ENCODE measurements around the gene FBXL20.
"Not testable (repeated sequence)": the region's sequence is repeated elsewhere in the genome, so short reads cannot be mapped to it uniquely, and the experiment has no call there.

FBXL20 gene, protein sequence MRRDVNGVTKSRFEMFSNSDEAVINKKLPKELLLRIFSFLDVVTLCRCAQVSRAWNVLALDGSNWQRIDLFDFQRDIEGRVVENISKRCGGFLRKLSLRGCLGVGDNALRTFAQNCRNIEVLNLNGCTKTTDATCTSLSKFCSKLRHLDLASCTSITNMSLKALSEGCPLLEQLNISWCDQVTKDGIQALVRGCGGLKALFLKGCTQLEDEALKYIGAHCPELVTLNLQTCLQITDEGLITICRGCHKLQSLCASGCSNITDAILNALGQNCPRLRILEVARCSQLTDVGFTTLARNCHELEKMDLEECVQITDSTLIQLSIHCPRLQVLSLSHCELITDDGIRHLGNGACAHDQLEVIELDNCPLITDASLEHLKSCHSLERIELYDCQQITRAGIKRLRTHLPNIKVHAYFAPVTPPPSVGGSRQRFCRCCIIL

DNA sequence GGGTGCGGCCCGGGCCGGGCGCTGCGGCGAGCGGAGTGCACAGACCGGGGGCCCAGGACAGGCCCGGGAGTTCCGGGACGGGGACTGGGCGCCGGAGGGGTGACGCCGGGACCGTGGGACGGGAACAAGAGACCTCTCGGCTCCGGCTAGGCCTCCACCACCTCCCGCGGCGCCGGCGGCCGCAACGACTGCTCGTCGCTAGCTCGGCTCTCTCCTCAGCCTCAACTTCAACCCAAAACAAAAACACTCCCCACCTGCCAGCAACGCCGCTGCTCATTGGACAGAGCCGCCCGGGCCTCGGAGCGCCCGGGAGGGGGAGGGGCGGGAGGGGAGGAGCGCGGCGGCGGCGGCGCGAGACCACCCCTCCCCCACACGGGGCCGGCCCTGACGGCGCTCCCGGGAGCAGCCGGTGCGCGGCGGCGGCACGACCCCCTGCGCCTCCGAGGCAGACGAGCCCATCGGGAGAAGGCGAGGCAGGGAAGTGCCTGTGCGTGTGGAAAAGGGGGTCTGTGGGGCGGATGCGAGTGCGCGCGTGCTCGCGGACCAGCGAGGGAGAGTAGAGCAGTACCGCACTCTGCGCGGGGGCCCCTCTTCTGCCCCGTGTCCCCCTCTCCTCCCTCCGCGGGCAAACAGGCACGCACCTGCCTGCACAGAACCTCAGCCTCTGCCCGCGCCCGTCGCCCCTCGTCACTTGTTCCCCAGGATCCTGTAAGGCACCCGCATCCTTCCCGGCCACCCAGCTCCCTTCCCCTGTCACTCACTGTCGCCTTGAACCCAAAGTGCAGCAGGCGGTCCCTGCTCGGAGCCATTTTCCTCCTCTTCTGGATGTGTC is at the start of gene FBXL20:
Gene FBXL20, minus strand, starts transcription at position 215 of the 832 bp plus-strand sequence. CDS start 224 bp downstream, outside the sequence.
- peaks cover 15 to 28% of the 10 kb centered on the region in 2 donors for H3K4me1 Mint-ChIP-seq
- peak within 1 kb of the TSS; percentile 98 for H3K27ac Mint-ChIP-seq
- no peaks in the 10 kb centered on the region for H3K9me3 Mint-ChIP-seq
- H3K4me3 Mint-ChIP-seq: peak within 1 kb of the TSS; percentile 97 to 98
- peaks cover 5 to 7% of the 10 kb centered on the region in 2 donors for H3K36me3 Mint-ChIP-seq
- DNase-seq (peak; percentile 83), ATAC-seq (replicated peaks) (peak; percentile 84 to 87)
- no peaks in the 10 kb centered on the region for H3K27me3 Mint-ChIP-seq

DNA sequence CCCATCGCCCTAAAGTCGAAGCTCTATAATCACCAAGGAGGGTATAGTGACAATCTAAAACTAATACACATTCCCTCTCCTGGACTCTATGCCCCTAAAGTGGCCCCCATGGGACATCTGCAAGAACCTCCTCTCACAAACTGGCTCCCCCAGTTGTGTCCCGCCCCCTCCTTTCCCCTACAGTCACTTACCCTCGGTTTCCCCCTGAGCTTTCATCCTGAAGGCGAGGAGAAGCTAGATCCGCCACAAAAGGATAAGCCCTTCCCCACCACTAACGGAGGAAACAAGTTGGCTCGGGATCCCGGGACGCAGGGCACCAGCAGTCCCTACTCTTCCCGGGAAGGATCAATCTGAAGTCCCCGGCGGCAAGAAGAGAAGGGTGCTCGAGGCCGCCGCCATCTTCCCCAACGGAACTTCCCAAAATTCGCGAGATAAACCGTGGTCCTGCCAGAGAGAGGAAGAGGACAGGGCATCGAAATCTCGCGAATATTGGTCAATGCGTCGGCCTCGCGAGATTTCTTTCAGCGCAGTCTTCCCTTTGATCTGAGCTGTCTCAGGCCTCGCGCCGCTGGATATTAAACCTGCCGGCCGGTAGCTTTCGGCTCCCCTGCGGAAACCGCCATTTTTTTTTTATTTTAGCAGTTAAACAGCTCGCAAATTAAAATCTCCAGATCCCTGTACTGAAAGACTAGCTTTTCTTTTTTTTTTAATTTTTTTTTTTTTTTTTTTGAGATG is 49.6 kb upstream of the FBXL20 start, which contains the start of gene MED1:
Gene MED1, minus strand, starts transcription at position 417 of the 735 bp plus-strand sequence. Its CDS starts 201 bp downstream, at position 216.
- Mint-ChIP-seq H3K36me3 (peaks cover 16 to 18% of the 10 kb centered on the region in 2 donors), H3K9me3 (no peaks in the 10 kb centered on the region), H3K27me3 (no peaks in the 10 kb centered on the region), H3K4me3 (peak within 1 kb of the TSS; percentile 97 to 98), H3K27ac (peak within 1 kb of the TSS; percentile 99), H3K4me1 (peaks cover 7 to 10% of the 10 kb centered on the region in 2 donors)
- DNase-seq (peak; percentile 95), ATAC-seq (replicated peaks) (peak; percentile 99 to 100)

DNA sequence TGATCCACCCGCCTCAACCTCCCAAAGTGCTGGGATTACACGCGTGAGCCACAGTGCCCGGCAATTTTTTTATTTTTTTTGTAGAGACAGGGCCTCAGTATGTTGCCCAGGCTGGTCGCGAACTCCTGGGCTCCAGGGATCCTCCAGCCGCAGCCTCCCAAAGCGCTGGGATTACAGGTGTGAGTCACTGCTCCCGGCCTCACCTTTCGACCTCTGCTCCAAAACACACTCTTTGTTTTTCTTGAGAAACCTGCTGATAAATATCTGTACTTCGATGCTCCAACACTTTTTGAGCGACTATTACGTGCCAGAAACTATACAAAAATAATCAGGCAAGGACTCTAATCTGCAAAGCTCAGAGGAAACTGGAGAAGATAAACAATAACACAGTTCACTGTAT is 48.6 kb upstream of the FBXL20 start:
- ATAC-seq (replicated peaks) (no peak), DNase-seq (no peak)
- Mint-ChIP-seq H3K4me3 (peak overlapping the region; percentile 97 to 98), H3K4me1 (peaks cover 7 to 10% of the 10 kb centered on the region in 2 donors), H3K9me3 (no peaks in the 10 kb centered on the region), H3K27ac (no peak overlapping the region), H3K27me3 (no peaks in the 10 kb centered on the region), H3K36me3 (peaks cover 16 to 21% of the 10 kb centered on the region in 2 donors)

DNA sequence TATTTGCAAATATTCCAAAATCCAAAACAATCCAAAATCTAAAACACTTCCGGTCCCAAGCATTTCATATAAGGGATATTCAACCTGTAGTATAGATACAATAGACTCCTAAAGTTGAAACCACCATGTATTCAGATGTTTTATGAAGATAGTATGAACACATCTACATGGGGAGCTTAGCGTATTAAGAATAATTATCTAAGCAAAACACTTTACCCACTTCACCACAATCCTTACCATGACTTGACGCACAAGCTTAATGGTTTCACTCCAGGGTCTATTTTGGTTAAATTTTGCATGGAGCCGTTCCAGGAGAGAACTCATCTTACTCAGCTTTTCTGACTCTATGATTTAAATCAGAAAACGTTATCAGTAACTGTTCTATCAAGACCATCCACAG is 46.1 kb upstream of the FBXL20 start:
- H3K27ac Mint-ChIP-seq: no peak overlapping the region
- peaks cover 8 to 15% of the 10 kb centered on the region in 2 donors for H3K4me1 Mint-ChIP-seq
- H3K36me3 Mint-ChIP-seq: peaks cover 28 to 32% of the 10 kb centered on the region in 2 donors
- H3K27me3 Mint-ChIP-seq: no peaks in the 10 kb centered on the region
- no peaks in the 10 kb centered on the region for H3K9me3 Mint-ChIP-seq
- ATAC-seq (replicated peaks) (no peak), DNase-seq (no peak)
- no peak overlapping the region for H3K4me3 Mint-ChIP-seq

DNA sequence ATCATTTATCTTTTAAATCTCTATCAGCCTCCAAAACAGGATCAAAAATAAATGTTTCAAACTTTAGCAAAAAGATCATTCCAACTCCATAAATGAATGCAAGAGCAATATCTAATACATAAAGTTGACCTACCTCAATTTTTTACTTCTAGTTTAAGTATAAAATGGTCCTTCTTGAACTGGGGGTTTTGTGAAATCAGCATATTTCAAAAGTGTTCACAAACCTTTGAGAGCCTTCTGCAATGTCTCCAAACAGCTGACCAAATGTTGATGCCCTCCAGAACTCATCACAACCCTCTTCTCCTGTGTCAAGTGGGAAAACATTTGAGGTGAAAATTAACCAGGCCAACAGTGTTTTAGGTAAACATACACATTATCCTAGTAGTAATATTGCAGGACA is 41.9 kb upstream of the FBXL20 start:
- Mint-ChIP-seq H3K4me1 (peaks cover 3 to 5% of the 10 kb centered on the region in 2 donors), H3K4me3 (no peak overlapping the region), H3K27me3 (no peaks in the 10 kb centered on the region), H3K27ac (no peak overlapping the region), H3K9me3 (no peaks in the 10 kb centered on the region), H3K36me3 (peaks cover 38 to 48% of the 10 kb centered on the region in 2 donors)
- DNase-seq: no peak
- no peak for ATAC-seq (replicated peaks)

DNA sequence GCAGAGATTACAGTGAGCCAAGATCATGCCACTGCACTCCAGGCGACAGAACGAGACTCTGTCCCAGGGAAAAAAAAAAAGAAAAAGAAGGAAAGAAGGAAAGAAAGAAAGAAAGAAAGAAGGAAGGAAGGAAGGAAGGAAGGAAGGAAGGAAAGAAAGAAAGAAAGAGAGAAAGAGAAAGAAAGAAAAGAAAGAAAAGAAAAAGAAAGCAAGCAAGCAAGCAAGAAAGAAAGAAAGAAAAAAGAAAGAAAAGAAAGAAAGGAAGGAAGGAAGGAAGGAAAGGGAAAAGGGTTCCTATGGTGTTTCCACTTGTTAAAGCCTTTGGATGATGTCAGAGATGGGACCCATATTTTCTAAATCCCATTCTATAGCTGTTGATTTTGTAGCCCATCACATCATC is 38.4 kb upstream of the FBXL20 start:
- DNase-seq; H3K27ac Mint-ChIP-seq; H3K9me3 Mint-ChIP-seq; H3K4me3 Mint-ChIP-seq; ATAC-seq (replicated peaks); H3K4me1 Mint-ChIP-seq; H3K27me3 Mint-ChIP-seq: not testable (repeated sequence)
- H3K36me3 Mint-ChIP-seq: peaks cover 30 to 33% of the 10 kb centered on the region in 2 donors

DNA sequence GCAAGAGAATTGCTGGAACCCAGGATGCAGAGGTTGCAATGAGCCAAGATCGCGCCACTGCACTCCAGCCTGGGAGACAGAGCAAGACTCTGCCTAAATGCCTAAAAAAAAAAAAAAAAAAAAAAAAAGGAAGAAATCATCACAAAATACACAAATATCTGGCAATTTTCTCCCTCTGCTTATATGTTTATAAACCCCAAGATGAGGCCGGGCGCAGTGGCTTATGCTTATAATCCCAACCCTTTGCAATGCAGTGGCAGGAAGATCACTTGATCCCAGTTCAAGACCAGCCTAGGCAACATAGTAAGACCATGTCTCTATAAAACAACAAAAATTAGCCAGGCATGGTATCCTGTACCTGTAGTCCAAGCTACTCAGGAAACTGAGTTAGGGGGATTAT is 28.2 kb upstream of the FBXL20 start:
- no peak overlapping the region for H3K4me3 Mint-ChIP-seq
- H3K27ac Mint-ChIP-seq: no peak overlapping the region
- H3K9me3 Mint-ChIP-seq: no peaks in the 10 kb centered on the region
- H3K27me3 Mint-ChIP-seq: no peaks in the 10 kb centered on the region
- H3K4me1 Mint-ChIP-seq: no peaks in the 10 kb centered on the region
- no peak for ATAC-seq (replicated peaks)
- peaks cover 23 to 31% of the 10 kb centered on the region in 2 donors for H3K36me3 Mint-ChIP-seq
- DNase-seq: no peak

DNA sequence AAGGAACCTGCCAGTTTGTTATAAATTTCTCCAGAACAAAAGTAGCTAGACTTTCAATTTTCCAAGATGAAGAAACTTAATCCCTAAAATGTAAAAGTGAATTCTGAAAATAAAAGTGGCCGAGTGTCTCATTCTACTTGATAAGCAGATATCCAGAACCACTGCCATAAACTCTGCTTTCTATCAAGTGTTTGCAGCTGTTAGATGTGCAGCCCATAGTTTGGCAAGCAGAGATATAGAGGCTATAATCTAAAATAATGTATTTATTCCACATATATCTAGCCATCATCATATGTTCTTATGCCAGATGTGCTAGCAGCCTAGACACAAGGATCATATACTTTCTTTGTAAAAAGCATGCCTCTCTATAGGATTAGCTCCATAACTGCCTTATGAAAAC is 14.7 kb upstream of the FBXL20 start:
- H3K27ac Mint-ChIP-seq: no peak overlapping the region
- H3K27me3 Mint-ChIP-seq: no peaks in the 10 kb centered on the region
- DNase-seq (no peak), ATAC-seq (replicated peaks) (no peak)
- no peak overlapping the region for H3K4me3 Mint-ChIP-seq
- no peaks in the 10 kb centered on the region for H3K4me1 Mint-ChIP-seq
- H3K36me3 Mint-ChIP-seq: peaks cover 28 to 34% of the 10 kb centered on the region in 2 donors
- H3K9me3 Mint-ChIP-seq: no peaks in the 10 kb centered on the region

DNA sequence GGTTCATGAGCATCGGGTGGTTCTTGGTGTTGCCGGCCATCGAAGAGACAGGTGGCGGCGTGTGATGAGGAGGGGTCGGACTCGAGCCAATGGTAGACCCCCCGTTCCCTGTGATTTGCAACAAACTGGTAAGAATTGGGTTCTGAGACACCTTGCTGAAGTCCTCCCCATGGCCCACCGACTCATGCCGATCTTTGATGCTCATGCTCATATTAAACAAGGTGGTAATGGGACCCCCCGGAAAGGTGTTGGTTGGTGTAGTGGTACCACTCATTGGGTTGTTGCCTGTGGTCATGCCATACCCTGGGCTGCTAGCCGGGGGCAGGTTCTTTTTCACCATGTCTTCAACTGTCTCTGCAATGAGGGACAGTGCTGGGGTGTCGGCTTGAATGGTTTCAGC is 8.9 kb upstream of the FBXL20 start:
- no peak for ATAC-seq (replicated peaks)
- Mint-ChIP-seq H3K27ac (no peak overlapping the region), H3K36me3 (peaks cover 49 to 56% of the 10 kb centered on the region in 2 donors), H3K9me3 (no peaks in the 10 kb centered on the region), H3K4me3 (no peak overlapping the region), H3K4me1 (no peaks in the 10 kb centered on the region), H3K27me3 (no peaks in the 10 kb centered on the region)
- no peak for DNase-seq

DNA sequence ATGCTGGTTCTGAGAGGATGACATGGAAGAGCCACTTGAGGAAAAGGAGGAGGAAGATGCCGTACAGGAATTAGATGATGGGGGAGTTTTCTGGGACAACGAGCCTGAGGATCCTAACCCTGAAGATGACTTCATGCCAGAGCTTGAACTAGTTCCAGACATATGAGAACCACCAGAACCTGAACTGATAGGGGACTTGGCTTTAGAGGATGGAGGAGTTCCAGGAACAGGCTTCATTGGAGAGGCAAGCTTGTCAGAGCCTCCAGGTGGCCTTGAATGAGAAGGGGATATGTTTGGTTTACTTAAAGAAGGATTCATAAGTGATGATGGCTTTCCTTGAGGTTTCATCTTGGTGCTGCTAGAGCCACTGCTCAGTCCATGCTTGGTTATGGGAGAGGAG is 6.9 kb upstream of the FBXL20 start:
- H3K4me1 Mint-ChIP-seq: peaks cover 5 to 9% of the 10 kb centered on the region in 2 donors
- H3K27ac Mint-ChIP-seq: peak overlapping the region; percentile 32
- H3K27me3 Mint-ChIP-seq: no peaks in the 10 kb centered on the region
- DNase-seq (no peak), ATAC-seq (replicated peaks) (no peak)
- no peak overlapping the region for H3K4me3 Mint-ChIP-seq
- H3K36me3 Mint-ChIP-seq: peaks cover 46 to 48% of the 10 kb centered on the region in 2 donors
- H3K9me3 Mint-ChIP-seq: no peaks in the 10 kb centered on the region

DNA sequence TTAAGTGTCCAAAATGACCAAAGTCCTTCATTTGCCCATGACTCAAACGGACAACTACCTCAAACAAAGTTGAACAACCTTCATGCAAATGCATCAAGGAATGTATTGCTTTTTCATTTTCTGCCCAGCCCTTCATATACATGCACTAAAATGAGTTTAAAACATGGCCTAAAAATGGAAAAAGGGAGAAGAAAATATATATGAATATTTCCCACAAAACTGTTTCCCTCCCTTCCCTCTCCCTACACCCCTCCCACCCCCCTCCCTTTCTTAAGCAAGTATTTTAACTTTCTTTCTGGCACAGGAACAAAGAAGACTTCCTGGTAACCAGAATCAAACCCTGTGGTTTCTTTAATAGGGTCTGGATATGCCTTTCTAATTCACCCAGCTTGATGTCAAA is 5.5 kb upstream of the FBXL20 start:
- H3K4me3 Mint-ChIP-seq: no peak overlapping the region
- DNase-seq: no peak
- ATAC-seq (replicated peaks): no peak

DNA sequence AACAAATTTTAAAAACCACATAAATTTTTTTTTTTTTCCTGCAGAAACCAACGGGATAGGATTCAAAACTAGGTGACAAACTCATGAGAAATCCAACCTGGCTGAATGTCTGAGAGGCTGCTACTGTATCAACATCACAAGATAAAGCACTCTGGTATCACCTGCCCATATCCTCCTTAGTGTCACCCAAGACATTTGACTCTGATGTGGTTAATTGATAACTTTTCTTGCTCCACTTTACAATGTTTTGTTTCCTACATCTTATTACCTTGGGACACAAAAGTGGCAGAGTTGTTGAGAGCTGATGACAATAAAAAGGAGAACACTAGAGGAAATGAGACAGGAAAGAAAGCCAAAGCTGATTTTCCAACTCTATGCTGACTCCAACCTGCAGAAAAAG is 4.0 kb upstream of the FBXL20 start:
- no peak overlapping the region for H3K4me3 Mint-ChIP-seq

More for the DNA sequence above, 5.5 kb upstream of the FBXL20 start:
- H3K27me3 Mint-ChIP-seq: no peaks in the 10 kb centered on the region
- H3K4me1 Mint-ChIP-seq: peaks cover 6 to 16% of the 10 kb centered on the region in 2 donors
- H3K36me3 Mint-ChIP-seq: peaks cover 43 to 45% of the 10 kb centered on the region in 2 donors
- H3K27ac Mint-ChIP-seq: no peak overlapping the region
- H3K9me3 Mint-ChIP-seq: no peaks in the 10 kb centered on the region

DNA sequence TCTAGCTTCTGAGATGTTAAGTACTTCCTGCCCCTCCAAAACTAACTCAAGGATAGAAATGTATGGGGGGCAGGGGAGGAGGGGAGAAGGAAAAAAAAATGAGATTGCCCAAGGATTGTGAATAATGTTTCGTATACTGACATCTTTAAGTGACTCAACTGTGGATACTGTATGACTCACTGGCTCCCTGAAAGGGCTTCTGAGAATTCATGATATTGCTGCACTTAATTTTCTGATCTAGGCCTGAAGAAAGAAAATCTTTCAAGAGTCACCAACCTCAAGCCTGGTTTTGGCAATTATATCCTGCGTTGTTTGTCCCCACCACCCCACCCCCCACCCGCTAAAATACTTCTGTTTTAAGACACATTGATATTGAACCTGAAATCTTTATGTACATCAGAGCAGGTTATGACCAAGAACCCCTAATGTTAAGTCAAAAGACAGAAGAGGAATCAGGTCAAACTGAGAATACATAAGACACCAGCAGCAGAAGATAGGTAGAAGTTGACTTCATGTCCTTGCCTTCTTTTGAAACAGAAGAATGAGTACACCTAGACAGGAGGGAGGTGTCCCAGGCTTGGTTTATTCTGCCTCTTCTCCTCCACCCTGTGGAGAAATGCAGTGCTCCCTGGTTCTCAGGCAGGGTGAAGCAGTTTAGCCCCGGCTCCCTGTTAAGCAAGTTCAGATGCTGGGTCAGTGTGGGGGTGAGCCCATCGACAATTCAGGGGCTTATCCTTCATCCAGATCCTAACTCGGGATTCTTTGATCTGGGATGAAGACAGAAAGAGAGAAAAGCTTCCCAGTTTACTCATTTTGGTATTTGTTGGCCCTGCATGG is 3.3 kb upstream of the FBXL20 start:
- Mint-ChIP-seq H3K4me1 (peaks cover 15 to 28% of the 10 kb centered on the region in 2 donors), H3K27ac (peak overlapping the region; percentile 75), H3K4me3 (no peak overlapping the region), H3K27me3 (no peaks in the 10 kb centered on the region), H3K36me3 (peaks cover 28 to 29% of the 10 kb centered on the region in 2 donors), H3K9me3 (no peaks in the 10 kb centered on the region)
- DNase-seq (no peak), ATAC-seq (replicated peaks) (no peak)

More for the DNA sequence above, 4.0 kb upstream of the FBXL20 start:
- Mint-ChIP-seq H3K27me3 (no peaks in the 10 kb centered on the region), H3K4me1 (peaks cover 11 to 21% of the 10 kb centered on the region in 2 donors), H3K9me3 (no peaks in the 10 kb centered on the region), H3K27ac (no peak overlapping the region), H3K36me3 (peaks cover 35 to 36% of the 10 kb centered on the region in 2 donors)
- no peak for ATAC-seq (replicated peaks)
- no peak for DNase-seq
